ENCODE measurements around the gene GP9.

DNA sequence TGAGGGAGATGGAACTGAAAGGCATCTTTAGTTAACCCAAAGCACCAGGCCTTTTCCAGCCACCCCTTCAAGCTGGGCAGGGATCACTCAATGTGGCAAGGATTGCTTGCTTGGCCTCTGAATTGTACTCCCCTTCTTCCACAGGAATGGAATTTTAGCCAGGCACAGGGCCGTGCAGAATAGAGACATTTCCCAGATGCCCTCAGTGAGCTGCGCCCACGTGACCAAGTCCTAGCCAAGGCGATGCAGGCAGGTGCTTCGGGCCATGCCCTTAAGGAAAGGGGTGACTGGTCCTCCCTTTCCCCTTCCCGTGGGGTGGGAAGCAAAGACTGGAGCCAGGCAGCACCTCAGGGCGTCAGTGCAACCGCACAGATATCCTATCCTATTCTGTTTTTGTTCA lies 17.9 kb downstream of the GP9 start:
- TF ChIP-seq POLR2A (IDR thresholded peaks at IDR 0.05) (no peak), EP300 (IDR thresholded peaks at IDR 0.05) (no peak)
- TF ChIP-seq, protein P1, sequence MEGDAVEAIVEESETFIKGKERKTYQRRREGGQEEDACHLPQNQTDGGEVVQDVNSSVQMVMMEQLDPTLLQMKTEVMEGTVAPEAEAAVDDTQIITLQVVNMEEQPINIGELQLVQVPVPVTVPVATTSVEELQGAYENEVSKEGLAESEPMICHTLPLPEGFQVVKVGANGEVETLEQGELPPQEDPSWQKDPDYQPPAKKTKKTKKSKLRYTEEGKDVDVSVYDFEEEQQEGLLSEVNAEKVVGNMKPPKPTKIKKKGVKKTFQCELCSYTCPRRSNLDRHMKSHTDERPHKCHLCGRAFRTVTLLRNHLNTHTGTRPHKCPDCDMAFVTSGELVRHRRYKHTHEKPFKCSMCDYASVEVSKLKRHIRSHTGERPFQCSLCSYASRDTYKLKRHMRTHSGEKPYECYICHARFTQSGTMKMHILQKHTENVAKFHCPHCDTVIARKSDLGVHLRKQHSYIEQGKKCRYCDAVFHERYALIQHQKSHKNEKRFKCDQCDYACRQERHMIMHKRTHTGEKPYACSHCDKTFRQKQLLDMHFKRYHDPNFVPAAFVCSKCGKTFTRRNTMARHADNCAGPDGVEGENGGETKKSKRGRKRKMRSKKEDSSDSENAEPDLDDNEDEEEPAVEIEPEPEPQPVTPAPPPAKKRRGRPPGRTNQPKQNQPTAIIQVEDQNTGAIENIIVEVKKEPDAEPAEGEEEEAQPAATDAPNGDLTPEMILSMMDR (IDR thresholded peaks at IDR 0.05), result no peak
